Hepatocyte (in vitro differentiated cells): ENCODE results near the gene GPR55. TPM values are rescaled to one million over a fixed set of nuclear protein-coding genes. Genes with fewer than 3 reads are reported as not detected.

Experiments used
- DNase-seq: peaks from one replicate; pipeline ENCODE4 v3.0.0-alpha.2; 2016; ENCODE audit warnings: low spot score
- H2AFZ ChIP-seq: fragments of 200-600 bp; sonication (generic); 2 replicates; pipeline ENCODE4 v1.6.0; 2016; ENCODE audit warnings: antibody characterized with exemption, mild to moderate bottlenecking
- H3K27ac ChIP-seq: fragments of 200-600 bp; sonication (generic); 2 replicates; pipeline ENCODE4 v1.5.1; 2016; ENCODE audit warnings: mild to moderate bottlenecking
- H3K27me3 ChIP-seq: fragments of 200-600 bp; sonication (generic); 2 replicates; pipeline ENCODE4 v1.6.1; 2016
- H3K36me3 ChIP-seq: fragments of 200-600 bp; sonication (generic); replicated peaks from 2 replicates; pipeline ENCODE4 v1.5.1; 2016; ENCODE audit warnings: low read depth; ENCODE audit not compliant: insufficient read depth
- H3K4me1 ChIP-seq: fragments of 200-600 bp; sonication (generic); 2 replicates; pipeline ENCODE4 v1.5.1; 2016; ENCODE audit warnings: mild to moderate bottlenecking, moderate library complexity; ENCODE audit not compliant: insufficient read depth
- H3K4me2 ChIP-seq: fragments of 200-600 bp; sonication (generic); 2 replicates; pipeline ENCODE4 v1.6.0; 2016
- H3K4me3 ChIP-seq: fragments of 200-600 bp; sonication (generic); 2 replicates; pipeline ENCODE4 v1.5.1; 2016; ENCODE audit warnings: mild to moderate bottlenecking
- H3K79me2 ChIP-seq: fragments of 200-600 bp; sonication (generic); 2 replicates; pipeline ENCODE4 v1.6.0; 2017; ENCODE audit warnings: mild to moderate bottlenecking
- H3K9me2 ChIP-seq: fragments of 200-600 bp; sonication (generic); replicated peaks from 2 replicates; pipeline ENCODE4 v1.6.0; 2017; ENCODE audit warnings: mild to moderate bottlenecking; ENCODE audit not compliant: insufficient read depth
- H3K9me3 ChIP-seq: fragments of 200-600 bp; sonication (generic); 2 replicates; pipeline ENCODE4 v1.5.1; 2016; ENCODE audit warnings: low read depth, mild to moderate bottlenecking
- H4K20me1 ChIP-seq: fragments of 200-600 bp; sonication (generic); 2 replicates; pipeline ENCODE4 v1.6.0; 2016; ENCODE audit warnings: mild to moderate bottlenecking; ENCODE audit not compliant: insufficient read depth, poor library complexity, severe bottlenecking
- CTCF ChIP-seq: fragments of 200-600 bp; sonication (generic); IDR thresholded peaks from 2 replicates; pipeline ENCODE4 v1.5.1; 2016; ENCODE audit warnings: antibody characterized with exemption, mild to moderate bottlenecking; ENCODE audit not compliant: poor library complexity
- EZH2 ChIP-seq: fragments of 200-600 bp; sonication (generic); IDR thresholded peaks from 2 replicates; pipeline ENCODE4 v1.6.1; 2016; ENCODE audit warnings: antibody characterized with exemption, mild to moderate bottlenecking, borderline replicate concordance
- EZH2phosphoT487 ChIP-seq: fragments of 200-600 bp; sonication (generic); IDR thresholded peaks from one replicate; pipeline ENCODE4 v1.6.1; 2018; ENCODE audit warnings: antibody characterized with exemption, mild to moderate bottlenecking, low read depth, moderate library complexity; ENCODE audit not compliant: unreplicated experiment, severe bottlenecking
- WGBS: methylation state at CpG from one replicate; pipeline ENCODE4 v1.1.6; 2016; ENCODE audit warnings: low lambda C conversion rate; ENCODE audit errors: missing lambda C conversion rate; 5-methylcytosine and 5-hydroxymethylcytosine counted together
- polyA plus RNA-seq: library from polyadenylated mRNA; unstranded; fragments of >200 nt; fragmentation: Nextera tagmentation; extraction: Ambion mirVana; gene quantifications from 2 replicates; pipeline ENCODE4 v1.2.1, GENCODE V29; 2016
- total RNA-seq: library from RNA; depleted of rRNA; stranded (reverse); fragments of >200 nt; gene quantifications from 2 replicates; pipeline ENCODE4 v1.2.3, GENCODE V29; 2014

Gene GPR55
- total and polyA plus RNA-seq, 2 experiments from 2014 or later, result 0.83 TPM; not detected in 1

- TF ChIP-seq EZH2, result no peak
- no peak for TF ChIP-seq CTCF
- no peak for TF ChIP-seq EZH2phosphoT487
- H2AFZ ChIP-seq, result no peak overlapping the region
- 87% methylated on average over 19 of the region's 19 CpGs for WGBS
- no peak overlapping the region for H3K4me2 ChIP-seq
- no peaks in the 10 kb centered on the region for H3K9me2 ChIP-seq
- no peak overlapping the region for H3K27ac ChIP-seq
- no peaks in the 10 kb centered on the region for H3K36me3 ChIP-seq
- no peaks in the 10 kb centered on the region for H3K27me3 ChIP-seq
- no peaks in the 10 kb centered on the region for H3K4me1 ChIP-seq
- H3K4me3 ChIP-seq, result no peak overlapping the region
- H3K9me3 ChIP-seq, result no peaks in the 10 kb centered on the region
- no peak for DNase-seq
- H4K20me1 ChIP-seq, result no peaks in the 10 kb centered on the region
- H3K79me2 ChIP-seq, result no peaks in the 10 kb centered on the region
Measured at GRCh38 chr2:230942920-230943896, 18.2 kb upstream of the GPR55 start.

GRCh38 chr2:230942371-230942770 lies 17.3 kb upstream of the GPR55 start:
- no peaks in the 10 kb centered on the region for H3K27me3 ChIP-seq
- H3K4me2 ChIP-seq, result no peak overlapping the region
- WGBS, result 72% methylated on average over 2 of the region's 3 CpGs
- H3K36me3 ChIP-seq, result no peaks in the 10 kb centered on the region
- H2AFZ ChIP-seq, result no peak overlapping the region
- TF ChIP-seq CTCF, result no peak
- TF ChIP-seq EZH2, result no peak
- TF ChIP-seq EZH2phosphoT487, result no peak
- H3K4me3 ChIP-seq, result no peak overlapping the region
- H3K4me1 ChIP-seq, result no peaks in the 10 kb centered on the region
- no peak overlapping the region for H3K27ac ChIP-seq
- DNase-seq, result no peak
- no peaks in the 10 kb centered on the region for H3K9me3 ChIP-seq
- H3K79me2 ChIP-seq, result no peaks in the 10 kb centered on the region
- H3K9me2 ChIP-seq, result no peaks in the 10 kb centered on the region
- no peaks in the 10 kb centered on the region for H4K20me1 ChIP-seq

GRCh38 chr2:230941202-230942180 lies 16.4 kb upstream of the GPR55 start:
- Histone ChIP-seq H3K4me2 (no peak overlapping the region), H2AFZ (no peak overlapping the region), H3K9me3 (no peaks in the 10 kb centered on the region), H3K36me3 (no peaks in the 10 kb centered on the region), H3K4me1 (no peaks in the 10 kb centered on the region), H3K27ac (no peak overlapping the region), H3K4me3 (no peak overlapping the region), H3K79me2 (no peaks in the 10 kb centered on the region), H3K27me3 (no peaks in the 10 kb centered on the region), H4K20me1 (no peaks in the 10 kb centered on the region), H3K9me2 (no peaks in the 10 kb centered on the region)
- no peak for TF ChIP-seq EZH2phosphoT487
- no peak for TF ChIP-seq CTCF
- TF ChIP-seq EZH2, result no peak
- DNase-seq, result no peak
- 80% methylated on average over 14 of the region's 14 CpGs for WGBS
